Activated naive CD8-positive, alpha-beta T cell (primary cell): Measurements from ENCODE around the gene CTTNBP2.

Experiments
- H3K27ac Mint-ChIP-seq: one replicate; pipeline ENCODE4 v1.8.0; 2021; ENCODE audit warnings: mixed read lengths
- H3K27me3 Mint-ChIP-seq: one replicate; pipeline ENCODE4 v1.8.0; 2021; ENCODE audit warnings: mixed read lengths
- H3K36me3 Mint-ChIP-seq: one replicate; pipeline ENCODE4 v1.8.0; 2021; ENCODE audit warnings: mixed read lengths
- H3K4me1 Mint-ChIP-seq: one replicate; pipeline ENCODE4 v1.8.0; 2021; ENCODE audit warnings: low read depth, mixed read lengths
- H3K4me3 Mint-ChIP-seq: one replicate; pipeline ENCODE4 v1.8.0; 2021; ENCODE audit warnings: mild to moderate bottlenecking, mixed read lengths
- H3K9me3 Mint-ChIP-seq: one replicate; pipeline ENCODE4 v1.8.0; 2021; ENCODE audit warnings: low read depth, mixed read lengths

CTTNBP2 gene

GRCh38 chr7:117793976-117794375 is 79.3 kb downstream of the CTTNBP2 start:
- Mint-ChIP-seq H3K4me3 (no peak overlapping the region), H3K27me3 (peaks cover 2% of the 10 kb centered on the region), H3K36me3 (no peaks in the 10 kb centered on the region), H3K27ac (no peak overlapping the region), H3K4me1 (no peaks in the 10 kb centered on the region), H3K9me3 (no peaks in the 10 kb centered on the region)

DNA sequence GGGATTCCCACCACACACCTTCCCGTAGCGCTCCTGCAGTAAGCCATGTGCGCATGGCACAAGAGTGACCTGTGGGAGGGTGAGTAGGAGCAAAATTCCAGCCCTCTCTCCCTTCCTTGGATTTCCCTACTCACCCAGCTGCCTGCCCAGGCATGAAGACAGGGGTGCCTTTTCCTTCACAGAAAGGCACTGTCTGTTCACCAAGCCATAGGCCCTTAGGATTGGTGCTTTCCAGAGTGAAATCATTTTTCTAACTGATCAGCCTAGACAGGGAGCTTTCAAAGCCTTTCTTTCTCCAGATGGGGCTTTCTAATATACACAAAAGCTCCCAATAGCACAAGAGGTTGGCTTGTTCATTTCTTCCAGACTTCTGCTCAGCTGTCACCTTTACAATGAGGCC is 79.7 kb downstream of the CTTNBP2 start:
- no peaks in the 10 kb centered on the region for H3K36me3 Mint-ChIP-seq
- no peak overlapping the region for H3K4me3 Mint-ChIP-seq
- H3K27me3 Mint-ChIP-seq, result peaks cover 2% of the 10 kb centered on the region
- no peaks in the 10 kb centered on the region for H3K9me3 Mint-ChIP-seq
- no peaks in the 10 kb centered on the region for H3K4me1 Mint-ChIP-seq
- H3K27ac Mint-ChIP-seq, result no peak overlapping the region

DNA sequence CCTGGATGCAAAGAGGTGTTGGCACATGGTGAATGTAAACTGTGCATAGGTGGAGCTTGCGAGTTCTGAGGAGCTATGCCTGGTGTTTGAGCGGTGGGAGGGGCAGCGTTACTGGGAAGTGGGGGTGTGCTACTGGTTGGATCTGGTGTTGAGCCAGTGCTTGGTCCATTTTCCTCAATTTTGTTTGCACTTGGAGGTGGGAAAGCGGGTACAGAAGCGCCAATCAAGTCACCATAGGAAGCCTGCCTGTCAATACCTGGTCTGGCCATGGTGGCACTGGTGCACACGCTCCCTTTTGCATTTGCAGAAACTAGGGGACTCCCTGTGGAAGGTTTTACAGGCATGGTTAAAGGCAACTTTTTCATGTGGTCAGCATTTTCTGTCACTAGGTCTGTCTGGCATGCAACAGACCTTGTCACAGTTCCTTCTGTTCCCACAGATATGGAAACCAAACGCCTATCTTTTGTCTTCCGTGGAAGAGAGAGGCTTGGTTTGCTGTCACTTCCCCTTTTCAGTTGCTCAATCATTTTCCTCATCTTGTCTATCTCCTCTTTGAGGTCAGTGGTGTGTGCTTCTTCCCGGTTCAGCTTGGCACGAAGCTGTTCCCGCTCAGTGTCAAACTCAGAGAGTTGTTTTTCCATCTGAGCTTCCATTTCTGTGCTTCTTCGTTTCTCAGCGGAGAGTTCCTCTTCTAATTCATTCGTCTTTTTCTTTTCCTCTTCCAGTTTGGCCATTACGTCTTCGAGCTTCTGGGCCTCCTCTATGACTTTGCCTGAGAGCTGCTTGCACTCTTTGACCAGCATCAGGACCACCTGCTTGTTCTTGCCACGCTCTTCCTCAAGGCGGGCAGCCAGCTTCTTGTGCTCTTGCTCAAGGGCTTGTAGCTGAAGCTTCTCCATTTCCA is 81.1 kb downstream of the CTTNBP2 start:
- Mint-ChIP-seq H3K27ac (no peak overlapping the region), H3K36me3 (no peaks in the 10 kb centered on the region), H3K9me3 (peaks cover 1% of the 10 kb centered on the region), H3K4me3 (no peak overlapping the region), H3K4me1 (no peaks in the 10 kb centered on the region), H3K27me3 (peaks cover 1% of the 10 kb centered on the region)

DNA sequence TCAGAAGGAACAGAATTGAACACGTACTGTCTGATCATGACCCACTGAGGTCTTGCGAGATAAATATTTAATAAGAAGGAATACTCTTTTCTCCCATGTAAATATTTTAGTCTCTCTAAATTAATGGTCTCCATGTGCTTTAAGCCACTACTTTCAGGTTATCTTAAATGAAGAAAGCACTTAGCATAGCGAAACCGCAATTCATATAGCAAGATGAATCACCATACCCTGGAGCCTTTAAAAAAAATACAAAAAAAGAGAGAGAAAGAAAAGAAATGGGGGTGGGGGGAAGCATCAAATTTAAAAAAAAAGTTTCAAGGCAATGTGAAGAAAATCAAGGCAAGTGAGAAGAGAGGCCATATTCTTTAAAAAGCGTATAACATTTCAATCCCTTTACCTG is 82.5 kb downstream of the CTTNBP2 start:
- Mint-ChIP-seq H3K36me3 (no peaks in the 10 kb centered on the region), H3K4me3 (no peak overlapping the region), H3K27ac (no peak overlapping the region), H3K27me3 (peaks cover 3% of the 10 kb centered on the region), H3K9me3 (peaks cover 3% of the 10 kb centered on the region), H3K4me1 (no peaks in the 10 kb centered on the region)

GRCh38 chr7:117790251-117790650 is 83.0 kb downstream of the CTTNBP2 start:
- no peak overlapping the region for H3K4me3 Mint-ChIP-seq

GRCh38 chr7:117785431-117785830 is 87.8 kb downstream of the CTTNBP2 start:
- Mint-ChIP-seq H3K27me3 (peaks cover 5% of the 10 kb centered on the region), H3K9me3 (peaks cover 3% of the 10 kb centered on the region), H3K4me1 (no peaks in the 10 kb centered on the region), H3K27ac (no peak overlapping the region), H3K36me3 (no peaks in the 10 kb centered on the region), H3K4me3 (no peak overlapping the region)

More at GRCh38 chr7:117790251-117790650, 83.0 kb downstream of the CTTNBP2 start:
- H3K36me3 Mint-ChIP-seq, result no peaks in the 10 kb centered on the region
- H3K9me3 Mint-ChIP-seq, result peaks cover 3% of the 10 kb centered on the region
- peaks cover 3% of the 10 kb centered on the region for H3K27me3 Mint-ChIP-seq
- no peaks in the 10 kb centered on the region for H3K4me1 Mint-ChIP-seq
- no peak overlapping the region for H3K27ac Mint-ChIP-seq

- no peaks in the 10 kb centered on the region for H3K36me3 Mint-ChIP-seq
- no peak overlapping the region for H3K4me3 Mint-ChIP-seq
- no peak overlapping the region for H3K27ac Mint-ChIP-seq
- H3K4me1 Mint-ChIP-seq, result no peaks in the 10 kb centered on the region
- H3K27me3 Mint-ChIP-seq, result peaks cover 5% of the 10 kb centered on the region
- peaks cover 3% of the 10 kb centered on the region for H3K9me3 Mint-ChIP-seq
Measured at GRCh38 chr7:117784315-117784714, 88.9 kb downstream of the CTTNBP2 start.

GRCh38 chr7:117782761-117783160 is 90.5 kb downstream of the CTTNBP2 start:
- H3K27ac Mint-ChIP-seq, result no peak overlapping the region
- H3K27me3 Mint-ChIP-seq, result peaks cover 5% of the 10 kb centered on the region
- no peaks in the 10 kb centered on the region for H3K4me1 Mint-ChIP-seq
- H3K36me3 Mint-ChIP-seq, result no peaks in the 10 kb centered on the region
- H3K4me3 Mint-ChIP-seq, result no peak overlapping the region
- peaks cover 3% of the 10 kb centered on the region for H3K9me3 Mint-ChIP-seq

GRCh38 chr7:117781707-117782106 is 91.5 kb downstream of the CTTNBP2 start:
- Mint-ChIP-seq H3K4me3 (no peak overlapping the region), H3K4me1 (no peaks in the 10 kb centered on the region), H3K27me3 (peaks cover 2% of the 10 kb centered on the region), H3K36me3 (no peaks in the 10 kb centered on the region), H3K9me3 (no peaks in the 10 kb centered on the region), H3K27ac (no peak overlapping the region)

- no peak overlapping the region for H3K27ac Mint-ChIP-seq
- no peaks in the 10 kb centered on the region for H3K36me3 Mint-ChIP-seq
- no peaks in the 10 kb centered on the region for H3K4me1 Mint-ChIP-seq
- H3K27me3 Mint-ChIP-seq, result peaks cover 2% of the 10 kb centered on the region
- no peaks in the 10 kb centered on the region for H3K9me3 Mint-ChIP-seq
- H3K4me3 Mint-ChIP-seq, result no peak overlapping the region
Measured at GRCh38 chr7:117780832-117781231, 92.4 kb downstream of the CTTNBP2 start.

DNA sequence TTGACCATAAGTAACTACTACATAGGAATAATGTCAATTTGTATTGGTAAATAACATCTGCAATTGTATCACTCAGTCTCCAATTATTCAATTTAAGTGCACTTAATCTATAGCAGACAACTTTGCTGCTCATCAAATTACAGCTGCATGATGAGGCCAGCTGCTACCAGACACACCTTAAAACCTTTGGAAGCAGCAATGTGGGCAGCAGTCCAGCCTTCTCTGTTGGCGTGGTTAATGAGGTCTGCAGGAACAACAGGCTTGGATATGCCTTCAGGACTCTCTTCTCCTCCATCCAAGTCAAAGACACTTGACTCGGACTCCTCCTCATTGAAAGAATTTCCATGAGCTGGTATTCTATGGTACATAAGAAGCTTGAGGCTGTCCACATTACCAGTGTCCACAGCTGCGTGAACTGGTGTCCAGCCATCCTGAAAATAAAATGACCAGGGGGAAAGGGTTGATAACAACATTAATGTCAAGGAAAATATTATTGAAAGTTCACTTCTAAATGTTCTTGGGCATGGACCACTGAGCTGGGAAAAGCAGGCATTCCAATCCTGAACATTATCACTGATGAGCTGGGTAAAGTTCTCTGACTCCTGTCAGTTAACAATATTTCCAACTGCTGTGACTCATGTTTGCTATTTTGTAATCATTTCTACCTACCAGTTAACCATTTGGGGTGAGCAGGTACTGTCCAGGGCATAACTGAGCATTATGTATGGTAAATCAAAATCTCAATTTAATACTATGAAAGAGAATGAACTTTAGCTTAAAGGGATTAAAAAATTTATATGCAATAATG is 95.7 kb downstream of the CTTNBP2 start:
- Mint-ChIP-seq H3K4me3 (no peak overlapping the region), H3K9me3 (no peaks in the 10 kb centered on the region), H3K36me3 (no peaks in the 10 kb centered on the region), H3K4me1 (peaks cover 3% of the 10 kb centered on the region), H3K27ac (no peak overlapping the region), H3K27me3 (peaks cover 2% of the 10 kb centered on the region)

DNA sequence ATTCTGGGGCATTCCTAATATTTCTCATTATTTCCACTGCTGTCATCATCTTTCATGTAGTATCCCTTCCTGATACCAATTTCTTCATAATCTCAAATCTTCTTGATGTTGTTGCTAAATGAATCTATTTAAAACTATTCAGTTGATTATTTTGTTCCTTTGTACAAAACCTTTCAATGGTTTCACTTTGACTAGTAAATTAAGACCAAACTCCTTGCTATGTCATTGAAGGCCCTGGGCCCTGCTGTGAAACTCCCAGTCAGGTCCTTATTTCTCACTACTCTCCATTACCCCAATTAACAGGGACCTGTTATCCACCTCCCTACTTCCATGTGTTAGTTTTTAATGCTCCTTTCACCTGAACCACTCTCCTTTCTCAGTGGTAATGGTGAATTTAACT is 97.0 kb downstream of the CTTNBP2 start:
- Mint-ChIP-seq H3K9me3 (no peaks in the 10 kb centered on the region), H3K36me3 (no peaks in the 10 kb centered on the region), H3K4me1 (peaks cover 3% of the 10 kb centered on the region), H3K27me3 (peaks cover 6% of the 10 kb centered on the region), H3K27ac (no peak overlapping the region), H3K4me3 (no peak overlapping the region)

- H3K9me3 Mint-ChIP-seq, result no peaks in the 10 kb centered on the region
- no peak overlapping the region for H3K27ac Mint-ChIP-seq
- H3K27me3 Mint-ChIP-seq, result peaks cover 3% of the 10 kb centered on the region
- H3K36me3 Mint-ChIP-seq, result no peaks in the 10 kb centered on the region
- H3K4me1 Mint-ChIP-seq, result peaks cover 3% of the 10 kb centered on the region
- no peak overlapping the region for H3K4me3 Mint-ChIP-seq
Measured at GRCh38 chr7:117775801-117776200, 97.4 kb downstream of the CTTNBP2 start.

DNA sequence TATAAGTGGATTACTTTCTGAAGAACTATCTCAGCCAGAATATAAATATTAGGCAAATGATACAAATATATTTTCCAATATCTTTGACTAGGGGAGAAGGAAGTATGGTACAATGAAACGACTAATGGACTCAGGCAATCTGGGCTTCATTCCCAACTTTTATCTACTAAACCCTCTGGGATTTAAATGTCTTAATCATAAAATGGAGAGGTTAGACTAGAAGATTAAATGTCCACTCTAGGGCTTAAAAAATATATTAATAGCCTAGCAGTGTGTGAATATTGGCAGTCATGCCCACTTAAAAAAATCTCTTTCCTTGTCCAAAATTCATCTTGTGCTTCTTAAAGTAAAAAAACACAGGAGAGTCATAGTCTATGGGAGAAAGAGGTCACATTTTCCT is 98.3 kb downstream of the CTTNBP2 start:
- Mint-ChIP-seq H3K9me3 (no peaks in the 10 kb centered on the region), H3K27me3 (peaks cover 5% of the 10 kb centered on the region), H3K4me1 (peaks cover 3% of the 10 kb centered on the region), H3K4me3 (no peak overlapping the region), H3K27ac (no peak overlapping the region), H3K36me3 (no peaks in the 10 kb centered on the region)

- Mint-ChIP-seq H3K27ac (no peak overlapping the region), H3K9me3 (no peaks in the 10 kb centered on the region), H3K4me3 (no peak overlapping the region), H3K27me3 (peaks cover 9% of the 10 kb centered on the region), H3K4me1 (peaks cover 3% of the 10 kb centered on the region), H3K36me3 (no peaks in the 10 kb centered on the region)
Measured at GRCh38 chr7:117772421-117772820, 100.8 kb downstream of the CTTNBP2 start.
